ENCODE results near the gene ZNF700. TPM values are rescaled to one million over a fixed set of nuclear protein-coding genes. Genes with fewer than 3 reads are reported as not detected.
A peak's percentile ranks its signal among the peaks of the same experiment; 100 is the strongest.
"Not testable (repeated sequence)": the region's sequence is repeated elsewhere in the genome, so short reads cannot be mapped to it uniquely, and the experiment has no call there.

Gene ZNF700
- total RNA-seq: 10 to 100 TPM in 3 of 4 donors, 1 to 10 TPM in 1; 10.0 to 34.0 (median 14.9) TPM

GRCh38 chr19:11924886-11925650 lies at the start of gene ZNF700:
Gene ZNF700, plus strand, starts transcription at chr19:11925107. Its CDS starts 104 bp downstream, at chr19:11925211.
- Histone ChIP-seq H3K36me3 (no peaks in the 10 kb centered on the region), H3K9me3 (no peaks in the 10 kb centered on the region), H3K4me3 (peak within 1 kb of the TSS; percentile 99), H3K27me3 (no peaks in the 10 kb centered on the region), H3K4me1 (peaks cover 34% of the 10 kb centered on the region), H3K27ac (peak within 1 kb of the TSS; percentile 96)
- DNase-seq (ENCODE audit: low spot score in 2 of 2): peak; percentile 97 to 98
- TF ChIP-seq POLR2A (IDR thresholded peaks at IDR 0.05) (peak in 1 of 2 donors; percentile 74), POLR2AphosphoS5 (IDR thresholded peaks at IDR 0.05) (peak in 1 of 3 donors; percentile 70), CTCF (IDR thresholded peaks at IDR 0.05) (no peak), EP300 (IDR thresholded peaks at IDR 0.05) (no peak)
- under 1% methylated on average over 15 of the region's 53 CpGs for WGBS

GRCh38 chr19:11879687-11880266 lies 45.1 kb upstream of the ZNF700 start:
- not testable (repeated sequence) for H3K27ac ChIP-seq; H3K9me3 ChIP-seq; H3K4me1 ChIP-seq; H3K36me3 ChIP-seq; H3K27me3 ChIP-seq; H3K4me3 ChIP-seq; DNase-seq (ENCODE audit: low spot score in 2 of 2)
- 77% methylated on average over 16 of the region's 16 CpGs for WGBS

GRCh38 chr19:11880598-11880997 lies 44.3 kb upstream of the ZNF700 start:
- Histone ChIP-seq H3K27me3 (no peaks in the 10 kb centered on the region), H3K9me3 (no peaks in the 10 kb centered on the region), H3K27ac (no peak overlapping the region), H3K36me3 (no peaks in the 10 kb centered on the region), H3K4me3 (no peak overlapping the region), H3K4me1 (no peaks in the 10 kb centered on the region)
- DNase-seq (ENCODE audit: low spot score in 2 of 2): no peak
- TF ChIP-seq POLR2AphosphoS5 (IDR thresholded peaks at IDR 0.05) (no peak), CTCF (IDR thresholded peaks at IDR 0.05) (no peak), EP300 (IDR thresholded peaks at IDR 0.05) (no peak), POLR2A (IDR thresholded peaks at IDR 0.05) (no peak)
- 94% methylated on average over 11 of the region's 12 CpGs for WGBS

- H3K4me1 ChIP-seq: no peaks in the 10 kb centered on the region
- H3K4me3 ChIP-seq: no peak overlapping the region
- 14% methylated on average over 10 of the region's 10 CpGs for WGBS
- H3K27me3 ChIP-seq: no peaks in the 10 kb centered on the region
- TF ChIP-seq POLR2AphosphoS5 (IDR thresholded peaks at IDR 0.05): no peak
- TF ChIP-seq CTCF (IDR thresholded peaks at IDR 0.05): peak in 1 of 2 donors; percentile 47
- no peak for TF ChIP-seq EP300 (IDR thresholded peaks at IDR 0.05)
- H3K27ac ChIP-seq: no peak overlapping the region
- H3K36me3 ChIP-seq: no peaks in the 10 kb centered on the region
- no peak for DNase-seq (ENCODE audit: low spot score in 2 of 2)
- no peaks in the 10 kb centered on the region for H3K9me3 ChIP-seq
These were observed 43.6 kb upstream of the ZNF700 start for GRCh38 chr19:11881151-11881800.

GRCh38 chr19:11882606-11883005 lies 42.3 kb upstream of the ZNF700 start:
- Histone ChIP-seq H3K9me3 (no peaks in the 10 kb centered on the region), H3K27me3 (no peaks in the 10 kb centered on the region), H3K27ac (no peak overlapping the region), H3K4me1 (peaks cover 5% of the 10 kb centered on the region), H3K4me3 (no peak overlapping the region), H3K36me3 (no peaks in the 10 kb centered on the region)
- no peak for DNase-seq (ENCODE audit: low spot score in 2 of 2)
- TF ChIP-seq EP300 (IDR thresholded peaks at IDR 0.05): no peak
- no peak for TF ChIP-seq CTCF (IDR thresholded peaks at IDR 0.05)
- no peak for TF ChIP-seq POLR2A (IDR thresholded peaks at IDR 0.05)
- no peak for TF ChIP-seq POLR2AphosphoS5 (IDR thresholded peaks at IDR 0.05)
- WGBS: 53% methylated on average over 2 of the region's 2 CpGs
